ENCODE measurements around the gene UNC5B. TPM values are rescaled to one million over a fixed set of nuclear protein-coding genes. Genes with fewer than 3 reads are reported as not detected.
A peak's percentile ranks its signal among the peaks of the same experiment; 100 is the strongest.
"Not testable (repeated sequence)": the region's sequence is repeated elsewhere in the genome, so short reads cannot be mapped to it uniquely, and the experiment has no call there.

UNC5B gene
- polyA plus RNA-seq, 12 donors, result 8.2 to 17.6 (median 10.4) TPM; not detected in 1

DNA sequence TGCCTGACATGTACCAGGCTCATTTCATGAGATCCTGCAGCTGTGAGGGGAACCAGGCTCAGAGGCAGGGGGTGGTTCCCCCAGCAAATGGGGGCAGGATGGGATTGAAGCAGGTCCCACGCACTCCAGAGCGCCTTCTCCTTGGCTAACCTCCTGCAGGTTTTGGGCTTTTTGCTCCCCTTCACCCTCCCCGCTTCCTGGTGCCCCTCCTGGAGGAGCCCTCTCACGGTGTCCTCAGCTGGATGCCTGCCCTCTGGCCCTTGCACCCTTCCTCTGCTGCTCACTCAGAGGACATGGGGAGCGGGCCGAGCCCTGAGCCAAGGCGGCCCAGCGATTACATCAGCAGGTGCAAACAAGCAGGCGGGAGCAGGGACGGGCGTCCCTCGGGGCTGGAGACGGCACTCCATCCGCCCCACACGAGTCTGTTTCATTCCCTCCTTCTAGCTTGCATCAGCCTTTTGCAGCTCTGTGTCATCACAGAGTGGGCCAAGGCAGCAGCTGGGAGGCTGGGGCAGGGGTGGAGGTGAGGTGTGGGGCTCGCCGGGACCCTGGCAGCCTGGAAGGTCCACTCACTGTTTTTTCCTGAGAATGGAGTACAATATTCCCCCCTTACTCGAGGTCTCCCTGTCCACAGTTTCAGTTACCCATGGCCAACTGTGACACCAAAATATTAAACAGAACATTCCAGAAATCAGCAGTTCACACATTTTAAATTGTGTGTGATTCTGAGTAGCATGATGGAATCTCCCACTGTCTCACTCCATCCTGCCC lies 54.0 kb downstream of the UNC5B start:
- DNase-seq, result no peak

DNA sequence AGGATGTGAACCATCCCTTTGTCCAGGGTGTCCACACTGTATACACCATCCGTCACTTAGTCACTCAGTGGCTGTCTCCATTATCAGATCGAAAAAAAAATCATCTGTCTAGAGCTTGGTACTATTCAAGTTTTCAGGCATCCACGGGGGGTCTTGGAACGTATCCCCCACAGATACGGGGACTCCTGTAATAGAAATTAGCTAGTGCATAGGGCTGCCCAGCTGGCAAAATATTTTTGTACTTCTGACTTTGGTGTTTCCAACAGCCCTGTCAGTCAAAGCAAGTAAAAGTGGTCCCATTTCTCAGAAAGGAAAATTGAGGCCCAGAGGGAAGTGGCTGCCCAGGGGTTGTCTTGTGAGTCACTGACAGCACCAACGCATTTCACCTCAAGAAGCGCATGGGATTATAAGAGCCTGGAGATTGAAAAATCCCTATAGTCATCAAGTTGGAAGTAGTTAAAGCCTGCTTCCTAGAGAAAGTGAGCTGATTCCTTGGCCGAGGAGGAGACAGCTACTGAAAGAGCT lies 54.6 kb downstream of the UNC5B start:
- DNase-seq, result no peak

DNA sequence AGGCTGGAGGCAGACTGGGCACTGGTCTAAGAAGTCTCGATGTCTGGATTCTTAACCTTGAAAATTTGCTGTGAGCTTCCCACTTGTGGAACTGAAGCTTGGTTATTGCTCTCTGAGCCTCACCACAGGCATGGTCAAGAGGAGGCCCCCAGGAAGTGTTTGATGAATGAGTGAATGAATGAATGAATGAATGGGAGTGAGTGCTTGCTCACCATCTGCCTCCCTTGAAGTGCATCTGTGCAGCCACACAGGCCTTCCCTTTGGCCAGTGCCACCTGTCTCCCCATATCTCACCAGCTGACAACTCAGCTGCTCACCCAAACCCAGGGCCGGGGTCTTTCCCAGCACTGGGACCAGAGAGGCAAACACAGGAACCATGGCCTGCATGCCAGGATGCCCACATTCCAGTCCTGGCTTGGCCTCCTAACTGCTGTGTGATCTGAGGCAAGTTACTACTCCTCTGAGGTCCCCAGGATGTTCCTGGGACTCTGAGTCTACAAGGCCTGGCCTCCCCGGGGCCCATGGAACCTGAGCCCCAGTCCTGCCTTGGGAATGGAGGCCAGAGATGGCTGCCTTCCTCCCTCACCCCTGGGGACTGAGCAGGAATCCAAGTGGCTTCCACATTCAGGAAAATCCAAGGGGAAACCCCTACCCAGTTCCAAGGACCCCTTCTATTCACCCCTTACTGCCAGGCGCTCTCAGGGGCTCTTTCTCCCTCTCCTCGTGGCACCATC lies 55.3 kb downstream of the UNC5B start:
- DNase-seq, result no peak

DNA sequence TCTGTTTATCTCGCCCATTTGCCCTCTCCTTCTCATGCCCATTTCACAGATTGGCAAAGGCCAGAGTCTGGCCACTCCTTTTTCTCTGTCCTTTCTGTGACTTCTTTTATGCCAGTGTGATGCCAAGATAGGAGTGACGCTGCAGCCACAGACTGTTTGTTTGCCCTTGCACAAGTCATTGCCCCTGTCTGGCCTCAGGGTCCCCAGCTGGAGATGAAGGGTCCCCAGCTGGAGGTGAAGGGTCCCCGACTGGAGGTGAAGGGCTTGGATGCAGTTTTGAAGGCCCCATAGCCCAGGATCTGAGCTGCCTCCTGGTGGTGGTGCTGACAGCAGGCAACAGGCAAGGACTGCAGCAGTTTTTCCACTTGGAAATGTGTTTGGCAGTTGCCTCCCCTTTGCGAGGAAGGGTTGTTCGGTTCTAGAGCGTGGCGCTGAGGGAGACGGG lies 55.9 kb downstream of the UNC5B start:
- peak; percentile 41 for DNase-seq

DNA sequence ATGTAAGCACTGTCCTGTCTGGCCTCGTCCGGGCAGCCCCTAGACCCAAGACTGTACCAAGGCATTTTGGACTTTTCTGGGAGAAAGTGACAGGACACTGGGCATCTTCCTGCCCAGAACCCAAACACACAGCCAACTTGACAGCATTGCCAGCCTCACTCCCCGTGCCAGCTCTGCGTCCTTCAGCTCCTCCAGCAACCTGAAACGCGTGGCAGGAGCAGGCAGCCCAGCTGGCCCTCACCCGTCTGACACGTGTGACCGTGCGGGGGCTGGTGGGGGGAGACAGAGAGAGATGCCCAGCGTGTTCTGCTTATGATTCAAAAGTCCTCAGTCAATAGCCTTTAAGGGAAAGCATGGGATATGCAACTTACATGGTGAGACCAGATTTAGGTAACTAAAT lies 56.4 kb downstream of the UNC5B start:
- DNase-seq, result no peak

DNA sequence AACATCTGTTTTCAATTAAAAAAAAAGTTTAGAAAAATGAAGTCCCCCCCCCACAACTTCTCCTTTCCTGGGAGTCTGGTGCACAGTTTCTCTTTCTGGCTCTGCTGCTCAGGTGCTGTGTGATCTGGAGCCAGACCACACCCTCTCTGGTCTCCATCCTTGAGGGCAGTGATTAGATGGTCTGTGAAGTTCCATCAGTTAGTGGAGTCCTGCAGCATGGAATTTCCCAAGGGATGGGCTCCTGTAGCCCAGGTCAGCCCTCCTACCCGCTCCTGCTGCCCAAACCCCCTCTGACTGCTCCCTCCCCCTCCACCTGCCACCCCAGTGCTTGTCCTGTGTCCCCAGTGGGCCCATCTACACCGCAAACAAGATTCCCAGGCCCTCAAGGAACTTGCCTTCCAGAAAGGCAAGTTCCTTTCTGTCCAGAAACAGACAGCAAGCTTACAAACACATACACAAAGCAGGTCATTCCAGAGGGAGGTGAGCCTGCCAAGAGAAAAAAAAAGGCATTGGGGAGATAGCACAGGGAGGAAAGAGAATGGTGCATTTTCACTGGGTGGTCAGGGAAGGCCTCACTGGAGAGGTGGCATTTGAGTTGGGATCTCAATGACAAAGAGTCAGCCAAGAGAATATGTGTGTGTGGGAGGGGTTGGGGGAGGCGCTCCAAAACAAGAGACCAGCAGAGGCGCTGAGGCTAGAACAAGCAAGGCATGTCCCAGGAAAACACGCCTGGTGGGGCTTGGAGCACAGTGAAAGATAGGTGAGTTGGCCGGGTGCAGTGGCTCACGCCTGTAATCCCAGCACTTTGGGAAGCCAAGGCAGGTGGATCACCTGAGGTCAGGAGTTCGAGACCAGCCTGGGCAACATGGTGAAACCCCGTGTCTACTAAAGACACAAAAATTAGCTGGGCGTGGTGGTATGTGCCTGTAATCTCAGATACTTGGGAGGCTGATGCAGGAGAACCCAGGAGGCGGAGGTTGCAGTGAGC lies 57.2 kb downstream of the UNC5B start:
- DNase-seq, result no peak

DNA sequence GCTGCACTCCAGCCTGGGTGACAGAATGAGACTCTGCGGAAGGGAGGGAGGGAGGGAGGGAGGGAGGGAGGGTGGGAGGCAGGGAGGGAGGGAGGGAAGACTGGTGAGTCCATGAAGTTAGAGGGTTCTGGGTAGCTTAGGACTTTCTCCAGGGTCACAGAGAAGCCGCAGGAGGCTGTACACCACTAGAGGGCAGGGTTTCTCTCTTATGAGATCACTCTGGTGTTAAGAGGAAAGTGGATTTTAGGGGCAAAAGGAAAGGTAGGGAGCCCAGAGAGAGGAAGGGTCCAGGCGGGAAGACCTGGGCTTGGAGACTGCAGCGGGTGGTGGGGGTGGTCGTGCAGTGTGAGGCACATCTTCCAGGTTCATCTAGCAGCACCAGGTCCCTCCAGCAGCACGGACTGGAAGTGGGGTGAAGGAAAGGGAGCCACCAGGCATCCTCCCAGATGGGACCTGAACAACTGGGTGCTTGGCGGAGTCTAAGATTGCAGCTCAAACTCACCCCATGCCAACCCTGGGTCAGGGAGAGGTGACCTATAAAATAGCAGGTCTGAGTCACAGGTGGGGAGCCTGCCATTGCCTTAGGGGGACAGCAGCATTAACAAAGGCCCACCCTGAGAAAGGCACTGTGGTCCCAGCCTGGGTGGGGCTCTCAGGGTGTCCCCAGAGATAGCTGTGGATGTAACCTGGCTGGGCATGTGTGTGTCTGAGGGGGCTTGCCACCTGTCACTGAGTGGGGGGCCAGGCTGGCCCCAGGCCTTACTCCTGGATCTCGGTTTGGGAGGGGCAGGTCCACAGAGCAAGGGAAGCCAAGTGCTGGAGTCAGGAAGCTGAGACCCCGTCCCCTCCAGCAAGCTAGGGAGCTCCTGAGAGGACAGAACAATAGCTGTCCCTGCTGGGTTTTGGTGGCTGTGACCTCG lies 58.2 kb downstream of the UNC5B start:
- DNase-seq, result peak; percentile 42

DNA sequence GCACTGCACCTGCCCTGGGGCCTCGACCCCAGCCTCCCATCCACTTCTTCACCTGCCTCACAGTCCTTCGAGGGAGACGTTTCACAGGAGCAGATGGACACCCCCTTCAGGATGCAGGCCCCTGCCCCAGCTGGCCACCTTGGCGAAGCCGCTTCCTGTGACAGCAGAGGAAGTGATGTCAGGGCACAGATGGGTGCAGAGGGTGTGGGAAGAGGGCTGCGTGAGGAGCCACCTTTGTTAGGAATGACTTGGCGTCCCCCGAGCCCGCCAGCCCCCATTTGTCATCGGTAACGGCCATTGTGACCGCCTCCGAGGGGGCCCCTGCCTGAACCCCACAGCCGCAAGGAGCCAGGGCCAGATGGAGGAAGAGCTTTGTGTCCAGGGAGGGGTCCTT lies 59.3 kb downstream of the UNC5B start:
- no peak for DNase-seq

DNA sequence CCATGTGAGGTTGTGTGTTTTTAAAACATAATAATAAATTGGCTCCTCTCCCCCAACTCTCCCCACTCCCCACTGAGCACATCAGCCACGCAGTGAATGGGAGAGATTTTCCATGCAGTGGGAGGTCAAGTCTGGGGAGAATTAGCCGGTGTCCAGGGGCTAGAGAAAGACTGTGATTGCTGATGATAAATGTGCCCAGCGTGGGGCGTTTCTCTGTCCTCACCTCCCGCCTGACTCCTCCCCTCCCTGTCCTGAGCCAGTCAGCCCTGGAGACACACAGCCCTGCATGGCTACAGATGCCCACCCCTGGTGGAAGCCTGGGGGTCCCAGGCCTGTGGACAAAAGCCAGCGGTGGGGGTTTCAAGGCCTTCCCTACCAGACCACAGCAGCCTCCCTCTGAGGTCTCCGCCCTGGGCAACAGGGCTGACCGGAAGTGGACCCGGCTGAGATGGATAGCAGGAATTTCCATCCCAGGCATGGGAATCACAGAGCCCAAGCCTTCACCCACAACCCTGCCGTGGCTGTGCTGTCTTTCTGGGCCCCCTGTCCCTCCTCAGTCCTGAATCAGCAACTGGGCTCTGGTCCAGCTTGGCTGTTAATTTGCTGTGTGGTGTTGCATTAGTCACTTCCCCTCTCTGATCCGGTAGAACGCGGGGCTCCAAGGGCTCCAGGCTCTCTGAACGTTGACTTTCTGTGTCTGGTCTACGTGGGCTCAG lies 59.8 kb downstream of the UNC5B start:
- no peak for DNase-seq

DNA sequence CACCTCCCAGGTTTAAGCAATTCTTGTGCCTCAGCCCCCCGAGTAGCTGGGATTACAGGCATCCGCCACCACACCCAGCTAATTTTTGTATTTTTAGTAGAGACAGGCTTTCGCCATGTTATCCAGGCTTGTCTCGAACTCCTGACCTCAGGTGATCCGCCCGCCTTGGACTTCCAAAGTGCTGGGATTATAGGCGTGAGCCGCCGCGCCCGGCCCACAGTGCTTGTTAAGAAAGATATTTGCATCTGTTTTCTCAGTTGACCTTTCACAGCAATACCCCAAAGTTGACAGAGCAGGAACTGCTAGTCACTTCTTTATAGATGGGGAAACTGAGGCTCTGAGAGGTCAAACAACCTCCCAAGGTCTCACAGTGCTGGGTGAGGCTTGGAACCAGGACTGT lies 60.6 kb downstream of the UNC5B start:
- DNase-seq, result not testable (repeated sequence)

DNA sequence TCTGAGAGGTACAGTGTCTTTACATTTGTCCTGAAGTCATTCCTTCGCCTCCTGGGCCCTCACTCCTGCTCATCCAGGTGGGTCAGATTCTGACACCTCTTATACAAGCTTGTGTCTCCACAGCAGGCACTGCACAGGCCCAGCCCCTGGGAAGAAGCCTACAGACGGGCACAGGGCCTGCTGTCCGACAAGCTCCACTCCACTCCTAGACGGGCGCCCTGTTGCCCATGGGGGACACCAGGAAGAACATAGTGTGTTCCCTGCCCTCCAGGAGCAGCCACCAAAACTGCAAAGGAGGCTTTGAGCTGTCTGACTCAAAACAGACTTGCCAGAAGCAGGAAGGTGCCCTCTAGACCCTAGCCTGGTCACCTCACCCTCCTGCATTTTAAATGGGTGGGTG lies 61.1 kb downstream of the UNC5B start:
- DNase-seq, result no peak

DNA sequence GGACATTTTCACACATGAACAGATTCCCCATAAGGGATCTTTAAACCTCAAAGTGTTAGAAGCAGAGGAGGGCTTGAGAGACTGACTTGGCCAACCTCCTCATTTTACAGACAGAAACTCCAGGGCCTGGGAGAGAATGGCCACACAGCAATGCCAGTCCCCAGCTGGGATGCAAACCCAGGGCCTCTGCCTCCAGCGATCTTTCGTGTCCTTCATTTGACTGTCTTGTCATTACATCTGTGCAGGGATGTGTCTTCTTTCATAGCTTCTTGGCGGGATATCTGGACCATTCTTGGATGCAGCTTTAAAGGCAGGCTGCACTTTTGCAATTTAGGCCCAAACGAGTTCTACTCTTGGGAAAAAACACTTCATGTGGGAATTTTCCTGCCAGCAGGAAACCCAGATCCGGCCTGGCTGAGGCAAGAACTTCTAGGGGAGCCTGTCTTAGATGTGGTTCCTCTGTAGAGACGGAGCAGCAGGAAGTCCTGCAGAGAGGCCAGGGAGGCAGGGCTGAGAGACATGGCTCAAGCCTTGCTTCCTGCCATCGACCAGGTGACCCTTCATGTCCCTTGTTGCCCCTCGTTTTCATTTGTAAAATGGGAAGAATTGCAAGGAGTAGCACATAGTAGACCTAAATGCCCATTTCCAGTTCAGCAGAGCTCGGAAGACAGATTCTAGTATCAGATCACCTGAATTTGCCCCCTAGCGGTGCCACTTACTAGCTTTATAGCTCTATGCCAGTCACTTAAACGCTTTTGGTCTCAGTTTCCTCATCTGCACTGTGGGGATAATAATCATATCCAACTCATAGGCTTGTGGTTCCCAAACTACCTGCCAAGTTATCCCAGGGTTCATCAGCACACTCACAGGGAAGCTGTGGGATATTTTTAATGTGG lies 62.8 kb downstream of the UNC5B start:
- DNase-seq, result no peak

DNA sequence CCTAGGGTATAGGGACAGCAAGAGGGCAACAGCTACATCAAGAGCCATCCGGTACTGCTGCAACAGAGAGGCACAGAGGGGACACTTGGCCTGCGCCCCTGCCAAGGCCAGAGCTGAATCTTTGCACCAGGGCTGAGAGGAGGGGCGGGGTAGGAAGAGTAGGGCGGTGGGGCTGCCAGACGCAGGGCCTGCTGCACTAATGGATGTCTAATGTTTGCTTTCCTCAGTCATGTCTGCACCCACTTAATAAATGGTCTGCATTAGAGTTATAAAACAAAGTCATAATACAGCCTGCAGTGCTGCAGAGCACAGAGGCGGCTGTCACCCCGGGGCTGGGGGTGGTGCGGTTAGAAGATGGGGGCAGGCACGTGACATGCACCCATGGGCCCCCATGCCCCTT lies 64.5 kb downstream of the UNC5B start:
- DNase-seq, result no peak

DNA sequence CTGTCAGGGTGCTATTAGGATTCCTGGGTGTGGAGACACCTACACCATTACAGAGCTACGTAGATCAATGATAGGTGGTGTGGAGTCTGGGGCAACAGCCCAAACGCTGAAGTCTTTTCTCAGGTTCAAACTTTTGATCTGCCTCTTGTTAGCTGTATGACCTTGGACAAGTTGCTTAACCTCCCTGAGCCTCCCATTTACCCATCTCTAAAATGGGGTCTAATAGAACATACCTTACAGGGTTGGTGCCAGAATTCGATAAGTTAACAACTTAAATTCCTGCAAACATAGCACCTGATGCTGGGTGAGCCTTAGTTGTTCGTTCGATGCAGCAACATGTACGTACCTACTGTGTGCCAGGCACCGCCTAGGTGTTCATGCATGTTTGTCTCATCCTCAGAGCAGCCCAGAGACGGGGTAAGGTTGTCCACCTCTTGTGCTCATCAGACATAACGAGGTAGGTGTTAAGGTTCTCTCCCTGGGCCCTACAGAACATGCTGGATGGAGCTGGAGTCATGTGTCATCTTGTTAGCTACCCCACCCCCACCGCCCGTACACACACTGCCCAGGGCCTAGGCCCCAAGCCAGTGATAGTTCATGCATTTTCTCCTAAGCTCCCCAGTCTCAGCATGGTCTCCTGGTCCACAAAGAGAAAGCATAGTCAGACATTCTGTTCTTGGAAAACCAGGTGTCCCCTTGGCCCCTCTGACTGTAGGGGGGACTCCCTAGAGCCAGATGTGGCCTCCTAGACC lies 65.7 kb downstream of the UNC5B start:
- DNase-seq, result no peak

DNA sequence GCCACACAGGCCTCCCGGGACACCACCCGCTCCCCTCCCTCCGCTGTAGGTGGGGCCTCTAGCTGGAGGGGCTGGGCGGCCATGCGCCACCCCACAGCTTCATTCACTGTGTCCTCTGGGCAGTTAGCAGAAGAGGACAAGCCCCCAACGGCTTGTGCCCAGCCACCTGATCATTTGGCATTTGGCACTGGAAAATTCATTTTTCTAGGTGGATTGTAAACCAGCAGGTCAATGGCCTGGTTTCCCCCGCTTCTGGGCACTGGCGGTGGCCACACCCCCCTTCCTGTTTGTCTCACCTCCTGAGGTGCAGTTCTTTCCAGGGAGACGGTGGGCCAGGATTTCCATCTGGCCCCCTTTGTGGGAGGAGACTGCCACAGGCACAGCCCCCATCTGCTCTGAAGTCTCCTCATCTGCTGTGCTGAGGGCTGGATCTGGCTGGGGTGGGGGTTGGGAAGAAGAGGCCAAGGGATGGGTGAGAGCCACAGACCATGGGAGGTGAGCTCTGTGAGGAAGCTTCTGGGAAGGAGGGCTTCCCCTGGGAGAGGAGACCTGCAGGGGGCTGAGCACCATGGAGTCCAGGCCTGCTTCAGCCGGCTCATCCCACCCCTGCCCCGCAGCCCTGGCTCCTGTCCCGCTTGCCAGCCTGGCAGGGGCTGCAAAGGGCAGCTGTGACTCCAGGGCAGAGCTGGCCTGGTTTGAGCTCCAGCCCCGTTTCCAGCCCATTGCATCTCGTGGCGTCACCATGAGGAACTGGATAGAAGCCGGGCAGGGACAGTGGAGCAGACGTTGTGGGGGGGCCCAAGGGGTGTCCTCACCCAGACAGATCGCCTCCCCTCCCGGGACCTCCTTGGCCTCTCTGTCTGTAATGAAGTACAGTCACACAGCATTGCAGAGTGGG lies 66.6 kb downstream of the UNC5B start:
- DNase-seq, result no peak

DNA sequence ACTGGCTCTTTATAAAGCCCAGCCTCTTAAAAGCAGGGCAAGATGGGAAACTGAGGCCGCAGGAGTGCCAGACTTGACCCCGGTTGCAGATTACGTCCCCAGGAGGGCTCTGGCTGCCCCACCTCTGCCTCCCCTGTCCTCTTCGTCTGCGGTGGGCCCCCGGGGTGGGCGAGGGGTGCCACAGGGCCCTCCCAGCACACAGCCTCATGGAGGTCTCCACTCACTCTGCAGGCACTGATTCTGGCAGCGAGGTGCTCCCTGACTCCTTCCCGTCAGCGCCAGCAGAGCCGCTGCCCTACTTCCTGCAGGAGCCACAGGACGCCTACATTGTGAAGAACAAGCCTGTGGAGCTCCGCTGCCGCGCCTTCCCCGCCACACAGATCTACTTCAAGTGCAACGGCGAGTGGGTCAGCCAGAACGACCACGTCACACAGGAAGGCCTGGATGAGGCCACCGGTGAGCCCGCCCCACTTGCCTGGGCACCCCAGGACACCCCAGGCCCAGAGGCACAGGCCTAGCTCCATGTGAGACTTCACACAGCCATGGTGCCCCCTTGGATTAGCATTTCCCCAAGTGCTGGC lies 67.3 kb downstream of the UNC5B start:
- no peak for DNase-seq

DNA sequence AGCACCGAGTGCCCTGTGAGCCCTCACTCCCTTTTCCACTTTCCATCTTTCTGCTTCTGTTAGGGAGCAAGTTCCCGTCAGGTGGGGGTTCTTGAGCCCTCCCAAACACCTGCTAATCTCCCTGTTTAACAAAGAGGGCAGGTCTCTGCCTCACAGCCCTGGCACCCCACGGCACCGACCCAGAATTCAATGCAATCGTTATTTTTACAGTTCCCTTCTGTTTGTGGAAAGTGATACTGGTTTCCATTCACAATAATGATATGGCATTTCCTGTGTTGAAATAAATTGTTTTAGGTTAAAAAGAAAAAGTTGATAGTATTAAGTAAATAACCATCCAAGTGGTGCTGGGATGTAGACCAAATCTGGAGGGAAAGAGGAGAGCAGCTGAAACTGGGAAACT lies 67.8 kb downstream of the UNC5B start:
- DNase-seq, result no peak

Measured in muscle of arm (tissue), 12 donors.